Right cardiac atrium (tissue), 5 donors: ENCODE data around the gene PRKCE. TPM values are rescaled to one million over a fixed set of nuclear protein-coding genes. Genes with fewer than 3 reads are reported as not detected.

Experiments used
- ATAC-seq, 2 donors: fragments of 200-7000 bp; cut with Tn5 transposase; one replicate each; pipeline versions ENCODE4 v1.8.0 to v1.9.1; 2020; ENCODE audit warnings: moderate library complexity in 2 of 2, mild to moderate bottlenecking in 1 of 2
- DNase-seq, 3 donors: peaks; one replicate each; pipeline ENCODE4 v3.0.0-alpha.2; 2020
- H3K27ac ChIP-seq: one replicate; pipeline ENCODE4 v1.5.1; 2013; ENCODE audit warnings: mild to moderate bottlenecking, low read length, control low read depth, moderate library complexity
- H3K27me3 ChIP-seq: one replicate; pipeline ENCODE4 v1.6.1; 2013; ENCODE audit not compliant: control insufficient read depth, insufficient read depth
- H3K4me1 ChIP-seq: one replicate; pipeline ENCODE4 v1.6.1; 2013; ENCODE audit warnings: low read length; ENCODE audit not compliant: control insufficient read depth, insufficient read depth
- H3K4me3 ChIP-seq: one replicate; pipeline ENCODE4 v1.5.1; 2013; ENCODE audit warnings: low read length, control low read depth
- H3K9me3 ChIP-seq: one replicate; pipeline ENCODE4 v1.6.1; 2013; ENCODE audit warnings: low read length; ENCODE audit not compliant: control insufficient read depth
- WGBS: extraction: QIAGEN DNeasy Blood & Tissue Kit; methylation state at CpG from one replicate; pipeline ENCODE4 v1.1.7; 2013; 5-methylcytosine and 5-hydroxymethylcytosine counted together
- intact Hi-C, 4 donors: fragments of 100-400 bp; cut with DNase I; formaldehyde crosslinking; loops; one replicate each; pipeline versions ENCODE4 v1.11.0 to v1.14.0; 2022 to 2023
- polyA plus RNA-seq: library from polyadenylated mRNA; stranded (reverse); fragments of 200-250 nt; gene quantifications from one replicate; pipeline ENCODE4 v1.2.3, GENCODE V29; 2013
- total RNA-seq, 4 donors: library from RNA; stranded (reverse); fragmentation: NEBNext Ultra II Directional; extraction: Animal tissue kit (Norgen Biotek cat#: 25700); gene quantifications; one replicate each; pipeline ENCODE4 v1.2.1, GENCODE V29; 2021
- donor health status: healthy with polysubstance abuse.
- donor health status: DM: no; HTN: yes; CAD: no.
- donor health status: DM: no; HTN: no; CAD: no.
- donor health status: DM: no; HTN: yes; CAD: no; lungs with severe emphysema.
- donor health status: DM: yes; HTN: yes; CAD: no.

The PRKCE gene
- total and polyA plus RNA-seq, 5 donors = 5.5 to 19.7 (median 18.7) TPM

DNA sequence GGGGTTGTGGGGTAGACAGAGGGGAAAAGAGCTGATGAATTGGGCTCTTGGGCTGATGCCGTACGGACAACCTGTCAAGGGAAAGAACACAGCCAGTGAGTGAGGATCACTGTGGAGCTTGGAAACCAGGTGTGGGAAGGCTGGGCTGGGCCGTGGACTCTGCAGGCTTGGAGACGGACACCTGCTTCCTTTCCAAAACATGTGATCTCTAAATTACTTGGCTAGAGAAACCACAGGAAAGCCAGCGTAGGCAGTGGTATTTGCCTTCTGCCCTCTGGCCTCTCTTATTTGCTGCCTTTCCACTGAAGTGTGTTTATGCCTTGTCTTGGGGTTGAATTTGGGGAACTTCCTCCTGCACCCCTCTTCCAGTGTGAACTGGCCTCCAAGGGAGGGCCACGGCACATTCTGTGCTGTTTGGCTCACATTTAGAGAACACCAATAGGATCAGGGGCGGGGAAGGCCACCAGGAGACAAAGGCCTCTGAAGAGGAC lies 267.7 kb downstream of the PRKCE start:
- DNase-seq (no peak), ATAC-seq (peak in 1 of 2 donors; percentile 7)
- Histone ChIP-seq H3K4me3 (no peak overlapping the region), H3K9me3 (no peaks in the 10 kb centered on the region), H3K4me1 (peaks cover 13% of the 10 kb centered on the region), H3K27me3 (no peaks in the 10 kb centered on the region), H3K27ac (no peak overlapping the region)
- 57% methylated on average over 7 of the region's 7 CpGs for WGBS
- intact Hi-C loops = no loop called here

GRCh38 chr2:45919711-45920111 lies 268.2 kb downstream of the PRKCE start:
- intact Hi-C loops = no loop called here
- peaks cover 13% of the 10 kb centered on the region for H3K4me1 ChIP-seq
- 85% methylated on average over 3 of the region's 3 CpGs for WGBS
- no peaks in the 10 kb centered on the region for H3K9me3 ChIP-seq
- no peaks in the 10 kb centered on the region for H3K27me3 ChIP-seq
- no peak overlapping the region for H3K27ac ChIP-seq
- DNase-seq (no peak), ATAC-seq (no peak)
- no peak overlapping the region for H3K4me3 ChIP-seq

- DNase-seq = no peak
- H3K4me3 ChIP-seq = no peak overlapping the region
- H3K4me1 ChIP-seq = peaks cover 19% of the 10 kb centered on the region
- intact Hi-C loops = no loop called here
- no peaks in the 10 kb centered on the region for H3K9me3 ChIP-seq
- H3K27me3 ChIP-seq = no peaks in the 10 kb centered on the region
- ATAC-seq = no peak
- peak overlapping the region; percentile 59 for H3K27ac ChIP-seq
Measured at GRCh38 chr2:45921921-45922320, 270.4 kb downstream of the PRKCE start.

DNA sequence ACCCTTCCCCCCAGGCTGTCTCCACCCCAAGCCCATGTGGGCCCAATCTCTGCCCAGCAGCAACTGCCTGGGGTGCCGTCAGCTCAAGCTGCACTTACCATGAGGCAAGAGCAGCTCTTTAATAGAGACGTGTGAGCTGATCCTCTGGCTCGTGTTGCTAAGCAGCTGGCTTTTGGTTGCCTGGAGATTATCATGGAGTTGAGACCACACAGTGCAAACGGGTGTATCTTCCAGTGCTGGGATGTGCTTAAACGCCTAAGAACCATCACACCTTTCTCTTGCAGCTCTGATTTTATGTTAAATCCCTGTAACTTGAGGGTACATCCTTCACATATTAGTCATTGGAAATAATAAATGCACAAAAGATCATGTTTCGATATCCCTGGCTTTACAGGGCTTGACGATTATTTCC lies 271.1 kb downstream of the PRKCE start:
- ATAC-seq (peak; percentile 88 to 90), DNase-seq (peak; percentile 67 to 86 (median 81))
- intact Hi-C loops = no loop called here
- no peaks in the 10 kb centered on the region for H3K27me3 ChIP-seq
- H3K4me1 ChIP-seq = peaks cover 20% of the 10 kb centered on the region
- WGBS = 51% methylated on average over 7 of the region's 7 CpGs
- no peak overlapping the region for H3K27ac ChIP-seq
- no peaks in the 10 kb centered on the region for H3K9me3 ChIP-seq
- H3K4me3 ChIP-seq = no peak overlapping the region

DNA sequence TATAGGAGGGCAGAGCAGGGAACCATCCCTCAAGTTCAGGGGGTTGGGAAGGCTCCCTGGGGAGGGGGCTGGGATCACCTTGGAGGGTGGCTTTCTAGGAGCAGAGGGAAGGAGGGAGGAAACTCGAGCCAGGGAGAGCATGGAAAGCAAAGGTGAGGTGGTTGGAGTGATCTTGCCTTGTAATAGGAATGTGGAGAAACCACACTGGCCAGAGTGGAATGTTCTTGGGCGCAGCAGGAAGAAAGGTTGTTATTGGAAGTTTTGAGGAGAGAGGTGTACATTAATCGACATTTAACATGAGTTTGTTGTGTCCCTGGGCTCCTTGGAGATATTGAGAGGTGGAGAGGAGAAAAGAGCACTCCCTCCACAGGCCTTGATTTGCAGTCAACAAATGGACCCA lies 272.2 kb downstream of the PRKCE start:
- Histone ChIP-seq H3K27me3 (no peaks in the 10 kb centered on the region), H3K27ac (peak overlapping the region; percentile 40), H3K9me3 (no peaks in the 10 kb centered on the region), H3K4me1 (peaks cover 20% of the 10 kb centered on the region), H3K4me3 (no peak overlapping the region)
- ATAC-seq (no peak), DNase-seq (no peak)
- 94% methylated on average over 3 of the region's 3 CpGs for WGBS
- intact Hi-C loops = no loop called here

DNA sequence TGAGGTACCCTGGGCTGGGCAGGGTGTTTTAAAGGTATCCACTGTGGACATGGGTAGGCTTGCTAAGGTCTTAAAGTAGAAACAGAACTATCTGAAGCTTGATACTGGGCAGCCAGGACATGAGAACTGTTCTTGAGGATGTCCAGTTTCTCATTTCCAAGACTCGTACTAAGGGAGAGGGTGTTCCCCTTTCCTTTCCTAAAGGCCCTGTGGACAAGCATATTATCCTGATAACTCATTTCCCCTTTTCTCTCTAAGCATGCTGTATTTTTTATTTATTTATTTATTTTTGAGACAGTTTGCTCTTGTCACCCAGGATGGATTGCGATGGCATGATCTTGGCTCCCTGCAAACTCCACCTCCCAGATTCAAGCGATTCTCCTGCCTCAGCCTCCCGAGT lies 273.6 kb downstream of the PRKCE start:
- ATAC-seq = no peak
- Histone ChIP-seq H3K27me3 (no peaks in the 10 kb centered on the region), H3K4me3 (no peak overlapping the region), H3K9me3 (no peaks in the 10 kb centered on the region), H3K4me1 (peaks cover 12% of the 10 kb centered on the region), H3K27ac (peak overlapping the region; percentile 49)
- intact Hi-C loops = no loop called here
- 88% methylated on average over 4 of the region's 4 CpGs for WGBS
- DNase-seq = no peak

GRCh38 chr2:45925636-45926366 lies 274.3 kb downstream of the PRKCE start:
- intact Hi-C loops = no loop called here
- H3K27me3 ChIP-seq = no peaks in the 10 kb centered on the region
- peak; percentile 22 to 71 (median 70) for DNase-seq
- no peak overlapping the region for H3K4me3 ChIP-seq
- ATAC-seq = no peak
- H3K9me3 ChIP-seq = no peaks in the 10 kb centered on the region
- H3K27ac ChIP-seq = peak overlapping the region; percentile 66
- H3K4me1 ChIP-seq = peaks cover 14% of the 10 kb centered on the region
- 52% methylated on average over 8 of the region's 8 CpGs for WGBS

- Histone ChIP-seq H3K4me1 (peaks cover 10% of the 10 kb centered on the region), H3K27ac (peak overlapping the region; percentile 97), H3K9me3 (no peaks in the 10 kb centered on the region), H3K27me3 (no peaks in the 10 kb centered on the region), H3K4me3 (no peak overlapping the region)
- intact Hi-C loops = no loop called here
- ATAC-seq (peak; percentile 80 to 81), DNase-seq (peak in 2 of 3 donors; percentile 34 to 68)
- WGBS = 69% methylated on average over 10 of the region's 10 CpGs
Measured at GRCh38 chr2:45928946-45929345, 277.5 kb downstream of the PRKCE start.

DNA sequence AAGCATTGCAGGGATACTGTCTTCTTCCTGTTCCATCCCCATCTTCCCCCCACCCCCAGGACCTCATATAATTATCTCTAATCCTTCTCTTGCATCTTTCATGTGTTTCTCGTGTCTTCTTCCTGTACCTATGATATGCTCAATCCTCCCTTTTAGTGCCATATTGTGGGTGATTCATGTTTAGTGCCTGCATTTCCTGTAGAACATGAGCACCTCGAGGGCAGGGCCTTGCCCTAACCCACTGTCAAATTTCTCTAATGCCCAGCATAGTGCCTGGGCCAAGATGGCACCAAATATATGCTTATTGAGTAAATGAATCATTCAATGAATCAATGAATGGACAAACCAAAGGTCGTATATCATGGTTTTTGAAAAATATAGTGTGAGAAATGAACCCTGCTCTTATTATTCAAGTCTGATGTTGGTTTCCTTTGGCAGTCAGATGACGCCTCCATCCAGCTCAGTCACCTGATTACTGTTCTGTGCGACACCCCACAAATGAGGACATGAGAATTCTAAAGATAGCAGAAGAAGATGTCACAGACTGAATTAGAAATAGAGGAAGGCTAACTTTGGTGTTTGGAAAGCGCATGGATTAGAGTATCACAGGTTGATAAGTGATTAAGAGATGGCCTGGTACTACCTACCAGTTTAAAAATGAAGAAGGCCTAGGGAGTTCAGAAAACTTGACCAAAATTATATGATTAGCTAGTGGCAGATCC lies 278.4 kb downstream of the PRKCE start:
- Histone ChIP-seq H3K27ac (peak overlapping the region; percentile 99), H3K4me1 (peaks cover 10% of the 10 kb centered on the region), H3K4me3 (no peak overlapping the region), H3K27me3 (no peaks in the 10 kb centered on the region), H3K9me3 (no peaks in the 10 kb centered on the region)
- intact Hi-C loops = loop anchor here in 2 of 4 donors (5.0 to 10.0 kb wide), 4 partner anchors 45 to 155 kb away; no protein-coding TSS in a partner anchor
- no peak for DNase-seq
- WGBS = 80% methylated on average over 6 of the region's 6 CpGs
- ATAC-seq = peak; percentile 60 to 63

- H3K27ac ChIP-seq = peak overlapping the region; percentile 99
- no peak for DNase-seq
- ATAC-seq = peak; percentile 26 to 29
- no peaks in the 10 kb centered on the region for H3K27me3 ChIP-seq
- intact Hi-C loops = loop anchor here in 2 of 4 donors (5.0 to 10.0 kb wide), 4 partner anchors 46 to 156 kb away; no protein-coding TSS in a partner anchor
- 84% methylated on average over 1 of the region's 1 CpG for WGBS
- H3K9me3 ChIP-seq = no peaks in the 10 kb centered on the region
- H3K4me1 ChIP-seq = peaks cover 10% of the 10 kb centered on the region
- no peak overlapping the region for H3K4me3 ChIP-seq
Measured at GRCh38 chr2:45930396-45930792, 278.9 kb downstream of the PRKCE start.
